ENCODE measurements around the gene SLN.

Gene SLN

DNA sequence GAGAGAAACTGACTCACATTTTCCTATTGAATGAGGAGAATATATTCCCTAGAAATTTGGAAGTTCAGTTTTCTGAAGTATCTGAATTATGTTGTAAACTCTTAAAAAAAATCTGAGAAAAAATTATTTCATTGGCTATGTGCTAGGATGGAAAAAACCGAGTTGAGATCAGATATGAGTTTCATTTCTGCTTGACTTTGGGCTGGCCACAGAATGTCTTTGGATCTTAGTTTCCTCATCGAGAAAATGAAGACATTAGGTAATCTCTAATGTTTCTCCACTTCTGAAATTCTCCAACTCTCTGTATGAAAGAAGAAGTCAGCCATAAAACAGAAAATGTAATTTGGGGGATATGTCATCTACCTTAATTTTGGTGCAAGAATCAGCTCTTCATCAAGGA is 28.8 kb downstream of the SLN start:
- H3K36me3 ChIP-seq (ENCODE audit: control insufficient read depth, insufficient read depth, low read length) = no peaks in the 10 kb centered on the region

GRCh38 chr11:107682572-107682971 is 29.3 kb downstream of the SLN start:
- no peaks in the 10 kb centered on the region for H3K36me3 ChIP-seq (ENCODE audit: control insufficient read depth, insufficient read depth, low read length)
- H3K27ac ChIP-seq (ENCODE audit: low read depth, low read length) = no peak overlapping the region
- no peaks in the 10 kb centered on the region for H3K27me3 ChIP-seq (ENCODE audit: control insufficient read depth, insufficient read depth, low read length)
- no peaks in the 10 kb centered on the region for H3K4me1 ChIP-seq (ENCODE audit: control insufficient read depth, insufficient read depth, low read length)
- H3K4me3 ChIP-seq (ENCODE audit: low read depth, low read length) = no peak overlapping the region
- H3K9ac ChIP-seq (ENCODE audit: low read depth, low read length) = no peak overlapping the region
- H3K9me3 ChIP-seq (ENCODE audit: control insufficient read depth, insufficient read depth, low read length) = no peaks in the 10 kb centered on the region

More for the DNA sequence above, 28.8 kb downstream of the SLN start:
- H3K4me3 ChIP-seq (ENCODE audit: low read depth, low read length) = no peak overlapping the region
- H3K9me3 ChIP-seq (ENCODE audit: control insufficient read depth, insufficient read depth, low read length) = no peaks in the 10 kb centered on the region
- H3K27ac ChIP-seq (ENCODE audit: low read depth, low read length) = no peak overlapping the region
- H3K9ac ChIP-seq (ENCODE audit: low read depth, low read length) = no peak overlapping the region
- H3K27me3 ChIP-seq (ENCODE audit: control insufficient read depth, insufficient read depth, low read length) = no peaks in the 10 kb centered on the region
- no peaks in the 10 kb centered on the region for H3K4me1 ChIP-seq (ENCODE audit: control insufficient read depth, insufficient read depth, low read length)

- Histone ChIP-seq H3K9ac (ENCODE audit: low read depth, low read length) (no peak overlapping the region), H3K27ac (ENCODE audit: low read depth, low read length) (no peak overlapping the region), H3K4me3 (ENCODE audit: low read depth, low read length) (no peak overlapping the region), H3K27me3 (ENCODE audit: control insufficient read depth, insufficient read depth, low read length) (no peaks in the 10 kb centered on the region), H3K4me1 (ENCODE audit: control insufficient read depth, insufficient read depth, low read length) (no peaks in the 10 kb centered on the region), H3K9me3 (ENCODE audit: control insufficient read depth, insufficient read depth, low read length) (no peaks in the 10 kb centered on the region), H3K36me3 (ENCODE audit: control insufficient read depth, insufficient read depth, low read length) (no peaks in the 10 kb centered on the region)
Observed at GRCh38 chr11:107682171-107682570, 29.7 kb downstream of the SLN start.

DNA sequence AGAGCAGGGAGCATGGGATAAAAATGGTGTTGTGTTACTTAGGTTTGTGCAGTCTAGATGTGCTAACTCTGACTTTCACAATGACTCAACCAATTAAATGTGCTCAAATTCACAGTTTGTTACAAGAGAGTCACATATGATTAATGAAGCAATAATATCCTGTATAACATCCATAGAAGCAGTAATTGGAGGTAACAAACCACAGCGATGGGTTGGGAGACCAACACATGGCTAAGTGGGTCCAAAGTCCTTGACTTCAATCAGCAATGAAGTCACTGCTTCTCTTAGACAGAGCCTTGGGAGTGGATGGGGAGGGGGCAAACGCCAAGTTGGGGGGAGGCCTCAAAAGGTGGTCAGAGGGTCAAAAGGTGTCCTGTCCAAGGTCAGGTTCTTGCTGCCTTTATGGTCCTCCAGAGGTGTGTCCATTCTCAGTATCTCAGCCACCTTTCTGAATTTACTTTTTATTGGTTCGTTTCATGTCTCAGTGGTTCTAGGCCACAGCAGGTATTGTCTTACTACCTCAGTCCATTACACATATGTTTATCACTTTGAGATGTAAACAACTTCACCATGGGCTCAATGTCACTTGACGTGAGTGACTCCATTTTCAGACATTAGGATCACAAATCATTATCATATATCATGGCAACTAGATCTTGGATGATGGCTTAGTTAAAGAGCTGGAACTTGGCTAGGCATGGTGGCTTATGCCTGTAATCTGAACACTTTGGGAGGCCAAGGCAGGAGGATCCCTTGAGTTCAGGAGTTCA is 32.4 kb downstream of the SLN start:
- Histone ChIP-seq H3K4me1 (ENCODE audit: control insufficient read depth, insufficient read depth, low read length) (no peaks in the 10 kb centered on the region), H3K4me3 (ENCODE audit: low read depth, low read length) (no peak overlapping the region), H3K36me3 (ENCODE audit: control insufficient read depth, insufficient read depth, low read length) (no peaks in the 10 kb centered on the region), H3K27ac (ENCODE audit: low read depth, low read length) (no peak overlapping the region), H3K9me3 (ENCODE audit: control insufficient read depth, insufficient read depth, low read length) (no peaks in the 10 kb centered on the region), H3K9ac (ENCODE audit: low read depth, low read length) (no peak overlapping the region), H3K27me3 (ENCODE audit: control insufficient read depth, insufficient read depth, low read length) (no peaks in the 10 kb centered on the region)

DNA sequence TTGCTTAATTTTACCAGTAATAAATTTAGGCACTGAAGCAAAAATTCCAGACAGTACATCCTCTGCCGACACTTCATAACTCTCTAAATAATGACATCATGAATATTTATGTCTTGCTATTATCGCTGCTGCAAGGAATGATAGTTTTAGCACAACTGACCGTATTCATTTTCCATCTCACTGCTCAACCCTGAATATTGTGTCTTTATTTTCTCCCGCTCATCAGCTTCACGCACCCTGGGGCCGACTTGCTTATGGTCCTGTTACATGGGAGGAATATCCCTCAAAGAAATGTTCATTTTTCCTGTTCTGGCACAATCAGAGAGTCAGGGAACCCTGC is 33.3 kb downstream of the SLN start:
- Histone ChIP-seq H3K4me1 (ENCODE audit: control insufficient read depth, insufficient read depth, low read length) (no peaks in the 10 kb centered on the region), H3K9me3 (ENCODE audit: control insufficient read depth, insufficient read depth, low read length) (no peaks in the 10 kb centered on the region), H3K27me3 (ENCODE audit: control insufficient read depth, insufficient read depth, low read length) (no peaks in the 10 kb centered on the region), H3K9ac (ENCODE audit: low read depth, low read length) (no peak overlapping the region), H3K27ac (ENCODE audit: low read depth, low read length) (no peak overlapping the region), H3K4me3 (ENCODE audit: low read depth, low read length) (no peak overlapping the region), H3K36me3 (ENCODE audit: control insufficient read depth, insufficient read depth, low read length) (no peaks in the 10 kb centered on the region)

DNA sequence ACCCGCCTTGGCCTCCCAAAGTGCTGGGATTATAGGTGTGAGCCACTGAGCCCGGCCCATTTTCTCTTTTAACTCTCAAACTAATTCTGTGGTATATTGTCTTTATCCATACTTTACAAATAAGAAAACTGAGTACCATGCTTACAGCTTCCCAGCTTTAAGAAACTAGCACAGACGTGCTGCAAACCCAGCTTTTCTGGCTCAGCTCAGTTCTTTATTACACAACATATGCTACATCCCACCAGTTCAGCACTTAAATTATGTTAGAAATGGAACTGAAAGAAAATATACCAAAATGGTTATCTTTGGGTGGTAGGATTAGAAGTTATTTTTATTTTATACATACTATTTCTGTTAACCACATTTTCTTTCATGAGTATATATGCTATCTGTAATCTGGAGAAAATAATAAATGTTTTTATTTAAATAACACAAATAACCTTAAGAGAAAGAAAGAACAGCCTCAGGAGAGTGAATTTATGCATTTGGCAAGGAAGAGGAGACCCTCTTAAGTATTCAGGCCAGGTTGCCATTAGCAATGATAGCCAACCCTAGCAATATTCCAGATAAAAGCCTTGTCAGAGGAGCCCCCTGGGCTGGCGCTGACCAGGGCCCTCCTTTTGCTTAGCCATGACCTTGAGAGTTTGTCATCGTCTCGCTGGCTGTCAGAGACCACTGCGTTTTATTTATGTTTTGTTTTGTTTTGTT is 33.8 kb downstream of the SLN start:
- Histone ChIP-seq H3K9me3 (ENCODE audit: control insufficient read depth, insufficient read depth, low read length) (no peaks in the 10 kb centered on the region), H3K36me3 (ENCODE audit: control insufficient read depth, insufficient read depth, low read length) (no peaks in the 10 kb centered on the region), H3K4me1 (ENCODE audit: control insufficient read depth, insufficient read depth, low read length) (no peaks in the 10 kb centered on the region), H3K27ac (ENCODE audit: low read depth, low read length) (no peak overlapping the region), H3K27me3 (ENCODE audit: control insufficient read depth, insufficient read depth, low read length) (no peaks in the 10 kb centered on the region), H3K4me3 (ENCODE audit: low read depth, low read length) (no peak overlapping the region), H3K9ac (ENCODE audit: low read depth, low read length) (no peak overlapping the region)

- Histone ChIP-seq H3K9me3 (ENCODE audit: control insufficient read depth, insufficient read depth, low read length) (no peaks in the 10 kb centered on the region), H3K27me3 (ENCODE audit: control insufficient read depth, insufficient read depth, low read length) (no peaks in the 10 kb centered on the region), H3K36me3 (ENCODE audit: control insufficient read depth, insufficient read depth, low read length) (no peaks in the 10 kb centered on the region), H3K4me3 (ENCODE audit: low read depth, low read length) (no peak overlapping the region), H3K27ac (ENCODE audit: low read depth, low read length) (no peak overlapping the region), H3K9ac (ENCODE audit: low read depth, low read length) (no peak overlapping the region), H3K4me1 (ENCODE audit: control insufficient read depth, insufficient read depth, low read length) (no peaks in the 10 kb centered on the region)
Observed at GRCh38 chr11:107676336-107677057, 35.4 kb downstream of the SLN start.

DNA sequence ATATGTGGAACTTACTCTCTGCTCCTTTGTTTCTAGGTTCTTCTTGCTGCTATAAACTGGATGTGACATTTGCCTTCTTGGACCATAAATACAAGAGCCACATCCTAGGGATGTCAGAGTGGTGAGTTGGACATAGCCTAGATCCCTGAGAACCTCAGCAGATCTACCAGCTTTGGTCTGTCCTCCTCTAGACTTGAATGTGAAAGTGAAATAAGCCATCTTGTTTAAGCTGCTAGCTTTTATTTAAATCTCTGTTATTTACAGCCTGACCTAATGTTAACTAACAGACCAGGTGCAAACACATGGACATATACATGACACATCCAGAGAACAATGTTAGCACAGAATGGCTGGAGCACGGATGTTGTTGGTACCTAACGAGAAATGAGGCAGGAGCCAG is 36.0 kb downstream of the SLN start:
- Histone ChIP-seq H3K9me3 (ENCODE audit: control insufficient read depth, insufficient read depth, low read length) (no peaks in the 10 kb centered on the region), H3K4me1 (ENCODE audit: control insufficient read depth, insufficient read depth, low read length) (no peaks in the 10 kb centered on the region), H3K36me3 (ENCODE audit: control insufficient read depth, insufficient read depth, low read length) (no peaks in the 10 kb centered on the region), H3K4me3 (ENCODE audit: low read depth, low read length) (no peak overlapping the region), H3K27me3 (ENCODE audit: control insufficient read depth, insufficient read depth, low read length) (no peaks in the 10 kb centered on the region), H3K9ac (ENCODE audit: low read depth, low read length) (no peak overlapping the region), H3K27ac (ENCODE audit: low read depth, low read length) (no peak overlapping the region)

DNA sequence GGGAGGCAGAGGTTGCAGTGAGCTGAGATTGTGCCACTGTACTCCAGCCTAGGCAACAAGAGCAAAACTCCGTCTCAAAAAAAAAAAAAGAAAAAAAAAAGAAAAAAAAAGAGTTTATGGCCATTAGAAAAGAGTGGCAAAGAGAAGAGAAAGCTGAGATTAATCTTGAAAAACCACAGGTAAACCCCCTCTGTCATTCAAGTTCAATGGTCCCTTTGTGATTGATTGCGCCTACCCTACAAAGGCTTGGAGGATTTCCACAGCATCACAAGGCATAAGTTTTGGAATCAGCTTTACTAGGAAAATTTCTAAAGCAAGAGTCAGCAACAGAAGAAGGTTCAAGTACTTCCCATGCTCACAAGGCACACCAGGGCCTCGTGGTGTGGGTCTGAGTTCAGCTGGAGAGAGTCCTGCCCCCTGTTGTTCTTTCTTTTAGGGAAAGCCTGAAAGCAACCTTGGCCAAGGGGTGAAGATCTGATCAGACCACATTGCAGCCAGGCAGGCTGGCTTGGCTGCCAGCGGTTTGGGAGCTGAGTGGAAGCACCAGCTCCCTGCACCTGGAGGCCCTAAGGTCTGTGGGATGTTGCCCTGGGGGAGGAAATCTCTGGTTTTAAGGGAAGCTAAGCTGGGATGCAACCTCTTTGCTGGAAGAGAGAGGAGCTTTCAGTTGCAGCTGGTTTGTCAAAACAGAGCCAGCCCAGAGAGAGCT is 41.8 kb downstream of the SLN start:
- Histone ChIP-seq H3K4me3 (ENCODE audit: low read depth, low read length) (no peak overlapping the region), H3K27me3 (ENCODE audit: control insufficient read depth, insufficient read depth, low read length) (no peaks in the 10 kb centered on the region), H3K4me1 (ENCODE audit: control insufficient read depth, insufficient read depth, low read length) (peaks cover 13% of the 10 kb centered on the region), H3K36me3 (ENCODE audit: control insufficient read depth, insufficient read depth, low read length) (no peaks in the 10 kb centered on the region), H3K27ac (ENCODE audit: low read depth, low read length) (no peak overlapping the region), H3K9ac (ENCODE audit: low read depth, low read length) (no peak overlapping the region), H3K9me3 (ENCODE audit: control insufficient read depth, insufficient read depth, low read length) (no peaks in the 10 kb centered on the region)

- Histone ChIP-seq H3K4me3 (ENCODE audit: low read depth, low read length) (no peak overlapping the region), H3K27me3 (ENCODE audit: control insufficient read depth, insufficient read depth, low read length) (no peaks in the 10 kb centered on the region), H3K36me3 (ENCODE audit: control insufficient read depth, insufficient read depth, low read length) (no peaks in the 10 kb centered on the region), H3K4me1 (ENCODE audit: control insufficient read depth, insufficient read depth, low read length) (peaks cover 13% of the 10 kb centered on the region), H3K9me3 (ENCODE audit: control insufficient read depth, insufficient read depth, low read length) (no peaks in the 10 kb centered on the region), H3K27ac (ENCODE audit: low read depth, low read length) (no peak overlapping the region), H3K9ac (ENCODE audit: low read depth, low read length) (no peak overlapping the region)
Observed at GRCh38 chr11:107669191-107669740, 42.6 kb downstream of the SLN start.
